ENCODE measurements around the gene PPIL1. TPM values are rescaled to one million over a fixed set of nuclear protein-coding genes. Genes with fewer than 3 reads are reported as not detected.

The PPIL1 gene
- total and polyA plus RNA-seq, 2 experiments from 2014 or later: 51.7 to 53.0 TPM

- Histone ChIP-seq H3K4me3 (no peak overlapping the region), H3K27me3 (no peaks in the 10 kb centered on the region), H4K20me1 (ENCODE audit: insufficient read depth, poor library complexity, severe bottlenecking) (no peaks in the 10 kb centered on the region), H3K79me2 (no peaks in the 10 kb centered on the region), H3K36me3 (replicated peaks; ENCODE audit: insufficient read depth, low read depth) (no peaks in the 10 kb centered on the region), H3K27ac (no peak overlapping the region), H3K4me1 (ENCODE audit: insufficient read depth) (peaks cover 17% of the 10 kb centered on the region), H3K9me3 (ENCODE audit: low read depth) (no peaks in the 10 kb centered on the region), H3K4me2 (peak overlapping the region; percentile 74), H2AFZ (peak overlapping the region; percentile 24), H3K9me2 (replicated peaks; ENCODE audit: insufficient read depth) (no peaks in the 10 kb centered on the region)
- peak; percentile 83 for DNase-seq (ENCODE audit: low spot score)
- WGBS (ENCODE audit: low lambda C conversion rate, missing lambda C conversion rate): 15% methylated on average over 26 of the region's 26 CpGs
- TF ChIP-seq CTCF (IDR thresholded peaks at IDR 0.05; ENCODE audit: poor library complexity): no peak
- TF ChIP-seq EZH2phosphoT487 (IDR thresholded peaks at IDR 0.05; ENCODE audit: low read depth, severe bottlenecking, unreplicated experiment): no peak
- no peak for TF ChIP-seq EZH2 (IDR thresholded peaks at IDR 0.05; ENCODE audit: borderline replicate concordance)
Observed at GRCh38 chr6:36848658-36849441, 25.8 kb downstream of the PPIL1 start.

GRCh38 chr6:36847991-36848390, 26.6 kb downstream of the PPIL1 start:
- Histone ChIP-seq H3K27me3 (no peaks in the 10 kb centered on the region), H2AFZ (no peak overlapping the region), H3K4me3 (no peak overlapping the region), H3K4me1 (ENCODE audit: insufficient read depth) (peaks cover 15% of the 10 kb centered on the region), H3K4me2 (no peak overlapping the region), H3K36me3 (replicated peaks; ENCODE audit: insufficient read depth, low read depth) (no peaks in the 10 kb centered on the region), H3K27ac (no peak overlapping the region), H3K9me3 (ENCODE audit: low read depth) (no peaks in the 10 kb centered on the region), H3K9me2 (replicated peaks; ENCODE audit: insufficient read depth) (no peaks in the 10 kb centered on the region), H4K20me1 (ENCODE audit: insufficient read depth, poor library complexity, severe bottlenecking) (no peaks in the 10 kb centered on the region), H3K79me2 (no peaks in the 10 kb centered on the region)
- DNase-seq (ENCODE audit: low spot score): no peak
- 84% methylated on average over 6 of the region's 6 CpGs for WGBS (ENCODE audit: low lambda C conversion rate, missing lambda C conversion rate)
- TF ChIP-seq CTCF (IDR thresholded peaks at IDR 0.05; ENCODE audit: poor library complexity): no peak

GRCh38 chr6:36847152-36847551, 27.5 kb downstream of the PPIL1 start:
- Histone ChIP-seq H3K9me3 (ENCODE audit: low read depth) (no peaks in the 10 kb centered on the region), H3K4me2 (no peak overlapping the region), H3K79me2 (no peaks in the 10 kb centered on the region), H3K27me3 (no peaks in the 10 kb centered on the region), H3K4me3 (no peak overlapping the region), H3K9me2 (replicated peaks; ENCODE audit: insufficient read depth) (no peaks in the 10 kb centered on the region), H3K27ac (no peak overlapping the region), H3K36me3 (replicated peaks; ENCODE audit: insufficient read depth, low read depth) (no peaks in the 10 kb centered on the region), H4K20me1 (ENCODE audit: insufficient read depth, poor library complexity, severe bottlenecking) (no peaks in the 10 kb centered on the region), H2AFZ (no peak overlapping the region), H3K4me1 (ENCODE audit: insufficient read depth) (peaks cover 14% of the 10 kb centered on the region)
- DNase-seq (ENCODE audit: low spot score): no peak
- no peak for TF ChIP-seq EZH2 (IDR thresholded peaks at IDR 0.05; ENCODE audit: borderline replicate concordance)
- WGBS (ENCODE audit: low lambda C conversion rate, missing lambda C conversion rate): 89% methylated on average over 4 of the region's 4 CpGs

- Histone ChIP-seq H3K27ac (no peak overlapping the region), H3K4me3 (no peak overlapping the region), H3K4me2 (no peak overlapping the region), H3K79me2 (no peaks in the 10 kb centered on the region), H3K9me2 (replicated peaks; ENCODE audit: insufficient read depth) (no peaks in the 10 kb centered on the region), H3K4me1 (ENCODE audit: insufficient read depth) (peaks cover 24% of the 10 kb centered on the region), H3K9me3 (ENCODE audit: low read depth) (no peaks in the 10 kb centered on the region), H2AFZ (no peak overlapping the region), H3K27me3 (peaks cover 4% of the 10 kb centered on the region), H3K36me3 (replicated peaks; ENCODE audit: insufficient read depth, low read depth) (no peaks in the 10 kb centered on the region), H4K20me1 (ENCODE audit: insufficient read depth, poor library complexity, severe bottlenecking) (no peaks in the 10 kb centered on the region)
- TF ChIP-seq EZH2 (IDR thresholded peaks at IDR 0.05; ENCODE audit: borderline replicate concordance): no peak
- no peak for TF ChIP-seq CTCF (IDR thresholded peaks at IDR 0.05; ENCODE audit: poor library complexity)
- TF ChIP-seq EZH2phosphoT487 (IDR thresholded peaks at IDR 0.05; ENCODE audit: low read depth, severe bottlenecking, unreplicated experiment): no peak
- DNase-seq (ENCODE audit: low spot score): no peak
- 82% methylated on average over 4 of the region's 4 CpGs for WGBS (ENCODE audit: low lambda C conversion rate, missing lambda C conversion rate)
Observed at GRCh38 chr6:36845233-36845632, 29.4 kb downstream of the PPIL1 start.

All from hepatocyte (in vitro differentiated cells).